Tongue (tissue), 2 donors: ENCODE data around the gene C3orf38. TPM values are rescaled to one million over a fixed set of nuclear protein-coding genes. Genes with fewer than 3 reads are reported as not detected.
"Not testable (repeated sequence)": the region's sequence is repeated elsewhere in the genome, so short reads cannot be mapped to it uniquely, and the experiment has no call there.

Experiments used
- DNase-seq: peaks from one replicate; pipeline ENCODE4 v3.0.0-alpha.2; 2015
- total RNA-seq: library from RNA; depleted of rRNA; stranded (reverse); fragments of >200 nt; gene quantifications from one replicate; pipeline ENCODE4 v1.2.3, GENCODE V29; 2014

C3orf38 gene
- total RNA-seq, 1 donor from 2014 or later = 29.3 TPM

DNA sequence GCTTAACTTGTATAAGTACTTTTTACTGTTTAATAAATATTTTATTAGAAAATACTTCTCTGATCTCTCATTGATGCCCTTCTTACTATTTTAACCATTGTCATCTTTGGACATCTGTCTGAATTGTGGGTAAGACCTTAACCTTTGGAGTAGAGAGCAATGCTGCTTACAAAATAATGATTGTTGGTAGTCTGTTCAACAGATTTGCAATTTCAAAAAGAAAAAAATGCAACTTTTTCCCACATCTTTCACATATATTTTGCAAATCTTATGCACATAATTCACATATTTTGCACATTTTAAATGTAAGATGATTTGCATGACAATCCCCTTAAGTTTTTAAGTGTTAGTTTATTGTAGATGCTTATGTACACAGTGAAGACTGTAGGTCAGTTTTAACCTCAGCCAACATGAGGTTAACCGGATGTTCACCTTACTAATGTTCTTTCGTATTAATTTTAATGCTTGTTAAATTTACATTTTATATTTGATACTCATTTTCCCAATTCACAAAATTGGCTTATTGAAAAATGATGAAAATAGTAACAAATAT, 16.7 kb downstream of the C3orf38 start:
- no peak for DNase-seq

DNA sequence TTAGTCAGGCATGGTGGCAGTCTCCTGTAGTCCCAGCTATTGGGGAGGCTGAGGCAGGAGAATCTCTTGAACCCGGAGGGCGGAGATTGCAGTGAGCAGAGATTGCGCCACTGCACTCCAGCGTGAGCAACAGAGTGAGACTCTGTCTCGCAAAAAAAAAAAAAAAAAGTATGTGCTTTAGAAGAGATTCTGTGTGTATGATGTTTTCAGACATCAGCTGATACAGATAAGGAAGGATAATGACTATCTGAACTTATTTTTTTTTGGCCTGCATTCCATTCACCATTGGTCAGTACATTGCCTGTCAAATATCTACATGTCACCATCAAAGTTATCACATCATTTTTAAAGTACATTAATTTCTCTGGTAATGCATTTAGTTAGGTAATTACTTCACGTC, 17.4 kb downstream of the C3orf38 start:
- no peak for DNase-seq

DNA sequence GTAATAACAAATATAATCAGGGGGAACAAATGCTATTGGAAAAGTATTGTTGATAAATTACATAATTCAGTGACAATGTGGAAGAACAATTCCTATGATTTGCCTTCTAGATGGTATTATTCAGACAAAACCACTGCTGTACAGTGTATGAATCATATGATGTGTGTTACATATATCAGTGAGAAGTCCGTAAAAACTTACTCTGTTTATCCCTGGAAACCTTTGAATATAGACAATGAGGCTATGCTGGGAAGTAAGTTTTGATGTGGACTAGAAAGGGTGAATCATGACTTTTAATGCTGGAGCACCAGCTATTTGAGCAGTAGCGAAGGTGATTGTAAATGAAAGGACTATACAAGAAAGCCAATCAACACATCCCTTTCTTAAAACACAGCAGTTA, 17.9 kb downstream of the C3orf38 start:
- DNase-seq = no peak

DNA sequence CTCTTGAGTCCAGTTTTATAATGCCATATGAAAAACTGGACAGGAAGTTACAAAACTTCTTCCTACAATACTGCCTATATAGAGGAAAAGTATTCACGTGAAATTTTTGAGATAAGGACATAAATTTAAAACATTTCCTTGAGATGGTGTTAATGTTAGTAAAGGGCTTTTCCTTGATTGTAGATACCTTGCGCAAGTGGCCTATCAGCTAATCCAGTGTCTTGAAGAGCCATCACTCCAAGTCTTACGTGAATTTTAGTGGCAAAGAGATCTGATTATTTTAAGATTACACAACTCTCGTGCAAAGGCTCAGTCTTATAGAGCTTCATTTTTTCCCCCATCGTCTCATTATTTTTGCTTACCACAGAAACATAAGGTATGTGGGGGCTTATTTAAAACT, 18.4 kb downstream of the C3orf38 start:
- no peak for DNase-seq

DNA sequence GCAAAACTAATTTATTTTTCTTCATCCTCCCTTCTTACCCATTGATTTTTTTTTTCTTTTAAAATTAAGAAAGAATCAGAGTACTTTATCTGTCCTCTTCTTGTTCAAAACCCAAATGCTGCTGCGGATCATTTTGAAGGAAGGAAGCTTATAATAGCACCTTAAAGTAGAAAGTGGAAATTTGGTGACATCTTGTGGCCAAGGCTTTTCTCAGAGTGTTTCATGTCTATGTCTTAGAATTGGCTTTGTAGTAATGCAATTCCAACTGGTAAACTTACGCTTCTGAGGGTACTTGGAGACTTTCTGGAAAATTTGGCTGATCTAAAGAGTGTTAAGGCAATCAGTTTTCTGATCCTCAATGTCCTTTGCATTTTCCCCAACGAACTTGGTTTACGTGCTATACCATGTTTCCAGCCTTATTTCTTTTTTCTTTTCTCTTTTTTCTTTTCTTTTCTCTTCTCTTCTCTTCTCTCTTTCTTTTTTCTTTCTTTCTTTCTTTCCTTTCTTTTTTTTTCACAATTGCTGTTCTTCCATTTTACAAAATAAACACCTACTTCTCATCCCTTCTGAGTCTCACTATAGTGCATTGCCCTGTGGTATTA, 30.7 kb downstream of the C3orf38 start:
- DNase-seq = peak; percentile 55

DNA sequence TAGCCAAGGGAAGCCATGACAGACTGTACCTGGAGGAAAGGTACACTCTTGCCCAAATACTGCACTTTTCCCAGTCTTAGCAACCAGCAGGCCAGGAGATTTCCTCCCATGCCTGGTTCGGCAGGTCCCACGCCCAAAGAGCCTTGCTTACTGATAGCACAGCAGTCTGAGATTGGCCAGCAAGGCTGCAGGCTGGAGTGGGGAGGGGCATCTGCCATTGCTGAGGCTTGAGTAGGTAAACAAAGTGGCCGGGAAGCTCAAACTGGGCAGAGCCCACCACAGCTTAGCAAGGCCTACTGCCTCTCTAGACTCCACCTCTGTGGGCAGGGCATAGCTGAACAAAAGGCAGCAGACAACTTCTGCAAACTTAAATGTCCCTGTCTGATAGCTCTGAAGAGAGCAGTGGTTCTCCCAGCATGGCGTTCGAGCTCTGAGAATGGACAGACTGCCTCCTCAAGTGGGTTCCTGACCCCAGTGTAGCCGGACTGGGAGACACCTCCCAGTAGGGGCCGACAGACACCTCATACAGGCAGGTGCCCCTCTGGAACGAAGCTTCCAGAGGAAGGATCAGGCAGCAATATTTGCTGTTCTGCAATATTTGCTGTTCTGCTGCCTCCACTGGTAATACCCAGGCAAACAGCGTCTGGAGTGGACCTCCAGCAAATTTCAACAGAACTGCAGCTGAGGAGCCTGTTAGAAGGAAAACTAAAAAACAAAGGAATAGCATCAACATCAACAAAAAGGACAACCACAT, 32.6 kb downstream of the C3orf38 start:
- not testable (repeated sequence) for DNase-seq

DNA sequence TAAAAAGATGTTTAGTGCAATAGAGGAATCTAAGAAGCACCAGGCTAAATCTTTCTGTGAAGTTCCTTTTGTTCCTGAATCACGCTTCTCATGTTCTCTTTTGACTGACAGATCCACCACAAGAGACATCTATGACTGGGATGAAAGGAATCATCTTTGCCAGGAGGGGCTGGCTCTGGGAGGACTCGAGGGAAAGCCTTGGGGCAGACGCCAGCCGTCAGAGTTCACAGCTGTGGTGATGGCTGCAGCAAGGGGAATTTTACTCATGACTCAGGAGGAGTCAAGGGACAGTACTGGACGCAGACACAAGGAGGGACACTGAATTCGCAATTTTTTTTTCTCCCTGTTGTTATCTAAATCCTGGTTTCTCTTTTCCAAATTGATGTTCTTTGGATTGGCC, 38.7 kb downstream of the C3orf38 start:
- DNase-seq = no peak

DNA sequence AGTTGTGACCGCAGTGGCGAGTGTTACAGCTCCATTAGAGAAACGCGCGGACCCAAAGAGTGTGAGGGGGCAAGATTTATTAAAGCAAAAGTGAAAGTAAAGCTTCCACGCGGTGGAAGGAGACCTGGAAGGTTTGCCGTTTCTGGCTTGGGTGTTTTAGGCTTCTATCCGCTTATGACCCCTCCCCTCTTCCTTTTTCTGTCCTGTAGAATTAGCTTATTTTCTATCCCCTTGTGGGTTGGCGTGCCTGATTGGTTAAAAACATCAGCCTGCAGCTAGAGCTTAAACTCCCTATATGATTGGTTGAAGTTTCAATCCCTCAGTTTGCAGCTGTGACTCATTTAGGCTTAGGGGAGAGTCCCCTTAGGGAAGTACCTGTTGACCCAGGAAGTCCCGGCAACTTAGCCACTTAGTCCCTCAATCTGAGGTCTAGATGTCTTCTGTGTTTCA, 39.6 kb downstream of the C3orf38 start:
- no peak for DNase-seq

DNA sequence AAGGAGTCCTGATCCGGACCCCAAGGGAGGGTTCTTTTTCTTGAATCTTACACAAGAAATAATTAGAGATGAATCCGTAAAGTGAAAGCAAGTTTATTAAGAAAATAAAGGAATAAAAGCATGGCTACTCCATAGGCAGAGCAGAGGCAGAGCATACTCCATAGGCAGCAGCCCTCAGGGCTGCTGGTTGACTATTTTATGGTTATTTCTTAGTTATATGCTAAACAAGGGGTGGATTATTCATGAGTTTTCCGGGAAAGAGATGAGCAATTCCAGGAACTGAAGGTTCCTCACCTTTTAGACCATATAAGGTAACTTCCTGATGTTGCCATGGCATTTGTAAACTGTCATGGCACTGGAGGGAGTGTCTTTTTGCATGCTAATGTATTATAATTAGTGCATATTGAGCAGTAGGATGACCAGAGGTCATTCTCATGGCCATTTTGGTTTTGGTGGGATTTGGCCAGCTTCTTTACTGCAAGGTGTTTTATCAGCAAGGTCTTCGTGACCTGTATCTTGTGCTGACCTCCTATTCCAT, 42.2 kb downstream of the C3orf38 start:
- no peak for DNase-seq

DNA sequence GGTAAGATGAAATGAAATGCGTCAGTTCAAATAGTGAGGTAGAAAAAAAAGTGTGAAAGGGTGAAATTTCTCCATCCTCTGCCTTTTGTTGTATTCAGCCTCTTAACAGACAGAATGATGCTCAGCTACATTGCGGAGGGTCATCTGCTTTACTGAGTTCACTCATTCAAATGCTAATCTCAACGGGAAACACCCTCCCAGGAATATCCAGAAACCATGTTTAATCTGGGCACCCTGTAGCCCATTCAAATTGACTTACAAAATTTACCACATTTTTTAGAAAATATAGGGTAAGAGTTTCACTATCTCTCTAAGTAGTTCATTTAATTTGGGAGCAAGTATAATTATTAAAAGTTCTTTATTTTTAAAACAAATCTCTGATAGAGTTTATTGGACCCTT, 42.9 kb downstream of the C3orf38 start:
- DNase-seq = no peak

DNA sequence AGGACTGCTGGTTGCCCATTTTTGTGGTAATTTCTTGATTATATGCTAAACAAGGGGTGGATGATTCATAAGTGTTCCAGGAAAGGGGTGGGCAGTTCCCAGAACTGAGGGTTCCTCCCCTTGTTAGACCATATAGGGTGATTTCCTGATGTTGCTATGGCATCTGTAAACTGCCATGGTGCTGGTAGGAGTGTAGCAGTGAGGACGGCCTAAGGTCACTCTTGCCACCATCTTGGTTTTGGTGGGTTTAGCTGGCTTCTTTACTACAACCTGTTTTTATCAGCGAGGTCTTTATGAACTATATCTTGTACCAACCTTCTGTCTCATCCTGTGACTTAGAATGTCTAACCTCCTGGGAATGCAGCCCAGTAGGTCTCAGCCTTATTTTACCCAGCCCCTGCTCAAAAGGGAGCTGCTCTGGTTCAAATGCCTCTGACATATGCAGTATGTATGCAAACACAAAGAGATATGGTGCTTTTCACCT, 46.2 kb downstream of the C3orf38 start:
- no peak for DNase-seq

DNA sequence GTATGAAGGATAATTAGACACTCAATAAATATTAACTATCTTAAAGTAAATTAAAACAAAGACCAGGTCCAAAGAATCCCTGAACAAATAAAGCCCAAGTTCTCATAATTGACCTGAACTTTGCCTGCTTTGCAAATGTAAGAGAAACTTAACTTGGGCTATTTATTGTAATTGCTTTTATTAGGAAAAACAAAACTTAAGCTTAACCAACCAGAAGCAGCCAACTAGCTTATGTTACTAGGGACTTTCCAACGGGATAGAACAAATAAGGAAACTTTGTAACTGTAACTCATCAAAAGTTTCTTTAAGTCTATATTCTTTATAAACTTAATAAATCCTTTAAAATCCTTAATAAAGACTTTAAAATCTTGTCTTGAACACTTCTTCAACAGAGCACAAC, 48.4 kb downstream of the C3orf38 start:
- DNase-seq = no peak

DNA sequence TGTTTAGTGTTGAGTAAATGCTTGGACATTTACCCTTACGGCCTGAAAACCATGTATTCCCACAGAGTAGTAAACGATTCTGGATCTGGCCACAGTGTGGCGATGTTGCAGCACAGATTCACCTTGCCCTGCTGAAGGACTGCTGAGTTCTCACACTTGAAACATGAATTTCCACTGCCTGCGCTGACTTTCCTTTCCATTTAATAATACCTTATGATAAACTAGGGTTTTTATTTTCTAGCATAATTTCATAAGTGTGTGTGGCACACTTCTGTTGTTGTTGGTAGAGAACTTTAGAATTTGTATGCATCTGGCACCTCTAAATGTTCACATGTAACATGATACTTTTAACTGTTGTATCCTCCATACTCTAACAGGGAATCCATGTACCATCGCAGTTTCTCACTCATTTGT, 53.9 kb downstream of the C3orf38 start:
- DNase-seq = peak; percentile 89

Other genes with a start within 250 kb of the C3orf38 start
- 87.1 TPM for gene CGGBP1, start 91.0 kb upstream of the C3orf38 start, total RNA-seq
- gene ZNF654, start 90.7 kb upstream of the C3orf38 start, total RNA-seq = 29.0 TPM